Caco-2 (cell line): ENCODE results near the gene TMPRSS4. TPM values are rescaled to one million over a fixed set of nuclear protein-coding genes. Genes with fewer than 3 reads are reported as not detected.

Experiments used
- BruUV-seq: library from RNA; stranded (reverse); fragments of 400-500 nt; replicated peaks from 2 replicates; lab custom pipeline; 2021; lab: Mats Ljungman, UMichigan
- CTCF ChIA-PET: fragments of 300-600 bp; sonication (Branson Sonifier 250); formaldehyde crosslinking; loops from one replicate; lab custom pipeline; 2022; ENCODE audit warnings: antibody characterized with exemption; lab: Charles Lee
- POLR2A ChIA-PET: fragments of 300-600 bp; sonication (Branson Sonifier 250); formaldehyde crosslinking; loops from one replicate; lab custom pipeline; 2022; ENCODE audit warnings: antibody characterized with exemption; lab: Charles Lee
- DNase-seq, 2 experiments: peaks; one replicate each; pipeline versions ENCODE4 v3.0.0 to v3.0.0-alpha.2; 2020 to 2022
- H3K27me3 ChIP-seq: replicated peaks from 2 replicates; pipeline ENCODE4 v1.6.0; 2011; ENCODE audit warnings: low read length; ENCODE audit not compliant: control insufficient read depth, insufficient read depth
- H3K36me3 ChIP-seq: 2 replicates; pipeline ENCODE4 v1.5.1; 2011; ENCODE audit warnings: low read length; ENCODE audit not compliant: control insufficient read depth, insufficient read depth
- H3K4me1 ChIP-seq: fragments of 250-450 bp; sonication (Bioruptor Pico); 2 replicates; pipeline ENCODE4 v1.5.1; 2020; ENCODE audit warnings: mild to moderate bottlenecking
- H3K4me3 ChIP-seq: 2 replicates; pipeline ENCODE4 v1.5.1; 2011; ENCODE audit warnings: low read depth, mild to moderate bottlenecking, control low read depth, low read length
- H3K9me3 ChIP-seq: fragments of 250-450 bp; sonication (Bioruptor Pico); 2 replicates; pipeline ENCODE4 v1.5.1; 2020; ENCODE audit warnings: mild to moderate bottlenecking, moderate library complexity
- H3K27ac Mint-ChIP-seq: one replicate; pipeline ENCODE4 v1.8.0; 2022; ENCODE audit warnings: mixed read lengths; ENCODE audit not compliant: unreplicated experiment
- H3K27me3 Mint-ChIP-seq: one replicate; pipeline ENCODE4 v1.8.0; 2022; ENCODE audit warnings: mixed read lengths; ENCODE audit not compliant: insufficient read depth, unreplicated experiment
- H3K36me3 Mint-ChIP-seq: one replicate; pipeline ENCODE4 v1.8.0; 2022; ENCODE audit warnings: mild to moderate bottlenecking, mixed read lengths; ENCODE audit not compliant: insufficient read depth, unreplicated experiment
- H3K4me1 Mint-ChIP-seq: one replicate; pipeline ENCODE4 v1.8.0; 2022; ENCODE audit warnings: low read depth, mixed read lengths; ENCODE audit not compliant: unreplicated experiment
- H3K4me3 Mint-ChIP-seq: one replicate; pipeline ENCODE4 v1.8.0; 2022; ENCODE audit warnings: mild to moderate bottlenecking, moderate library complexity, mixed read lengths; ENCODE audit not compliant: unreplicated experiment
- H3K9me3 Mint-ChIP-seq: one replicate; pipeline ENCODE4 v1.8.0; 2022; ENCODE audit warnings: mixed read lengths; ENCODE audit not compliant: unreplicated experiment
- CTCF ChIP-seq, 2 experiments: fragments of 200-600 bp in 1 of 2; IDR thresholded peaks; 1 replicate in 1 of 2; 2 replicates in 1 of 2; pipeline versions ENCODE4 v1.5.1 to v1.8.0; 2011 to 2022; ENCODE audit warnings: antibody characterized with exemption in 1 of 2, control low read depth in 1 of 2, inconsistent platforms in 1 of 2, low read depth in 1 of 2, low read length in 1 of 2, mild to moderate bottlenecking in 1 of 2, moderate library complexity in 1 of 2; ENCODE audit not compliant: insufficient read depth in 1 of 2, severe bottlenecking in 1 of 2, unreplicated experiment in 1 of 2
- intact Hi-C: fragments of 100-400 bp; cut with micrococcal nuclease; formaldehyde crosslinking; loops from one replicate; pipeline ENCODE4 v1.10.0; 2022; ENCODE audit not compliant: unreplicated experiment
- total RNA-seq: library from RNA; stranded (reverse); gene quantifications from 2 replicates; pipeline ENCODE4 v1.2.3, GENCODE V29; 2022

TMPRSS4 gene
- total RNA-seq, 1 experiment from 2014 or later: 86.4 TPM

GRCh38 chr11:118139578-118139977 is 62.7 kb downstream of the TMPRSS4 start:
- Histone ChIP-seq H3K4me1 (peaks cover 7% of the 10 kb centered on the region), H3K36me3 (no peaks in the 10 kb centered on the region), H3K27me3 (no peaks in the 10 kb centered on the region; the same call in 1 of the 2 replicates), H3K9me3 (no peaks in the 10 kb centered on the region), H3K4me3 (no peak overlapping the region)
- no peak for TF ChIP-seq CTCF (IDR thresholded peaks at IDR 0.05; ENCODE audit: insufficient read depth in 1 of 2, low read depth in 1 of 2, low read length in 1 of 2, severe bottlenecking in 1 of 2, unreplicated experiment in 1 of 2)
- Mint-ChIP-seq H3K4me1 (peaks cover 17% of the 10 kb centered on the region), H3K9me3 (no peaks in the 10 kb centered on the region), H3K27me3 (peaks cover 14% of the 10 kb centered on the region), H3K27ac (no peak overlapping the region), H3K36me3 (no peaks in the 10 kb centered on the region), H3K4me3 (no peak overlapping the region)
- POLR2A ChIA-PET: interaction anchor here (0.6 kb wide), 2 partner anchors 48 to 179 kb away, joined by 3 to 4 read pairs; no protein-coding TSS in a partner anchor
- peak in 1 of 2 experiments; percentile 17 for DNase-seq
- CTCF ChIA-PET: interaction anchor here (0.7 to 2.1 kb wide), 3 partner anchors 18 to 51 kb away, joined by 3 to 5 read pairs (median 3); no protein-coding TSS in a partner anchor
- intact Hi-C loops: no loop called here
- BruUV-seq: no TSS peak

GRCh38 chr11:118142081-118142480 is 65.2 kb downstream of the TMPRSS4 start:
- intact Hi-C loops: loop anchor here (5.0 to 10.0 kb wide), 2 partner anchors 65 to 513 kb away; partner anchors contain the start of gene TMPRSS4
- Histone ChIP-seq H3K9me3 (no peaks in the 10 kb centered on the region), H3K4me1 (peaks cover 7% of the 10 kb centered on the region), H3K36me3 (no peaks in the 10 kb centered on the region), H3K4me3 (no peak overlapping the region), H3K27me3 (no peaks in the 10 kb centered on the region; the same call in 1 of the 2 replicates)
- peak overlapping the region; percentile 46 for H3K4me3 Mint-ChIP-seq
- BruUV-seq: no TSS peak
- TF ChIP-seq CTCF (IDR thresholded peaks at IDR 0.05; ENCODE audit: insufficient read depth in 1 of 2, low read depth in 1 of 2, low read length in 1 of 2, severe bottlenecking in 1 of 2, unreplicated experiment in 1 of 2): no peak
- H3K36me3 Mint-ChIP-seq: no peaks in the 10 kb centered on the region
- ChIA-PET CTCF (interaction anchor here (0.8 to 5.8 kb wide), 5 partner anchors 14 to 89 kb away, joined by 3 to 36 read pairs (median 4); no protein-coding TSS in a partner anchor), POLR2A (no interaction called here)
- H3K9me3 Mint-ChIP-seq: no peaks in the 10 kb centered on the region
- no peak overlapping the region for H3K27ac Mint-ChIP-seq
- H3K4me1 Mint-ChIP-seq: peaks cover 17% of the 10 kb centered on the region
- H3K27me3 Mint-ChIP-seq: peaks cover 12% of the 10 kb centered on the region
- DNase-seq: peak in 1 of 2 experiments; percentile 54

- intact Hi-C loops: loop anchor here (5.0 to 10.0 kb wide), 2 partner anchors 66 to 512 kb away; partner anchors contain the start of gene TMPRSS4
- Histone ChIP-seq H3K4me1 (peaks cover 7% of the 10 kb centered on the region), H3K36me3 (no peaks in the 10 kb centered on the region), H3K27me3 (no peaks in the 10 kb centered on the region; the same call in 1 of the 2 replicates), H3K4me3 (0 out of 2 replicates have a peak overlapping the region, but pooled peaks have one; percentile 1), H3K9me3 (no peaks in the 10 kb centered on the region)
- peak; percentile 81 to 86 for DNase-seq
- CTCF ChIA-PET: interaction anchor here (0.5 to 5.8 kb wide), 8 partner anchors 14 to 1196 kb away, joined by 3 to 36 read pairs (median 4); no protein-coding TSS in a partner anchor
- H3K27ac Mint-ChIP-seq: no peak overlapping the region
- H3K27me3 Mint-ChIP-seq: peaks cover 12% of the 10 kb centered on the region
- H3K9me3 Mint-ChIP-seq: no peaks in the 10 kb centered on the region
- H3K4me3 Mint-ChIP-seq: peak overlapping the region; percentile 46
- H3K36me3 Mint-ChIP-seq: no peaks in the 10 kb centered on the region
- TF ChIP-seq CTCF (IDR thresholded peaks at IDR 0.05; ENCODE audit: insufficient read depth in 1 of 2, low read depth in 1 of 2, low read length in 1 of 2, severe bottlenecking in 1 of 2, unreplicated experiment in 1 of 2): no peak
- peaks cover 17% of the 10 kb centered on the region for H3K4me1 Mint-ChIP-seq
- POLR2A ChIA-PET: no interaction called here
- BruUV-seq: no TSS peak
Observed at GRCh38 chr11:118142809-118143208, 65.9 kb downstream of the TMPRSS4 start.
